ENCODE results near the gene AGAP3.

- no peak for TF ChIP-seq CTCF (IDR thresholded peaks at IDR 0.05; ENCODE audit: low read depth, low read length, missing input control)
- TF ChIP-seq RAD21 (IDR thresholded peaks at IDR 0.05), result no peak
- TF ChIP-seq, protein P1, sequence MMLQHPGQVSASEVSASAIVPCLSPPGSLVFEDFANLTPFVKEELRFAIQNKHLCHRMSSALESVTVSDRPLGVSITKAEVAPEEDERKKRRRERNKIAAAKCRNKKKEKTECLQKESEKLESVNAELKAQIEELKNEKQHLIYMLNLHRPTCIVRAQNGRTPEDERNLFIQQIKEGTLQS (IDR thresholded peaks at IDR 0.05), result no peak
Observed at GRCh38 chr7:151192002-151192539, 105.8 kb downstream of the AGAP3 start.
